ENCODE data around the gene KLHL6.

GRCh38 chr3:183502237-183503181 is 53.0 kb downstream of the KLHL6 start:
- no peak for TF ChIP-seq CTCF (IDR thresholded peaks at IDR 0.05; ENCODE audit: insufficient read depth, low read length, poor library complexity, severe bottlenecking)
- no peak for TF ChIP-seq EZH2phosphoT487 (conservative IDR thresholded peaks at IDR 0.05; ENCODE audit: low read length)

Data from SU-DHL-6 (cell line).